K562 treated with DMSO at 1 percent for 48 hours (cell line): ENCODE data around the gene KCNJ8. TPM values are rescaled to one million over a fixed set of nuclear protein-coding genes. Genes with fewer than 3 reads are reported as not detected.

Source experiments
- total RNA-seq: library from RNA; unstranded; fragments of 300-600 nt; gene quantifications from 2 replicates; pipeline ENCODE4 v1.2.3, GENCODE V29; 2022; ENCODE audit warnings: low replicate concordance; ENCODE audit errors: extremely low read depth

Gene KCNJ8
- total RNA-seq = not detected in 2 replicates

DNA sequence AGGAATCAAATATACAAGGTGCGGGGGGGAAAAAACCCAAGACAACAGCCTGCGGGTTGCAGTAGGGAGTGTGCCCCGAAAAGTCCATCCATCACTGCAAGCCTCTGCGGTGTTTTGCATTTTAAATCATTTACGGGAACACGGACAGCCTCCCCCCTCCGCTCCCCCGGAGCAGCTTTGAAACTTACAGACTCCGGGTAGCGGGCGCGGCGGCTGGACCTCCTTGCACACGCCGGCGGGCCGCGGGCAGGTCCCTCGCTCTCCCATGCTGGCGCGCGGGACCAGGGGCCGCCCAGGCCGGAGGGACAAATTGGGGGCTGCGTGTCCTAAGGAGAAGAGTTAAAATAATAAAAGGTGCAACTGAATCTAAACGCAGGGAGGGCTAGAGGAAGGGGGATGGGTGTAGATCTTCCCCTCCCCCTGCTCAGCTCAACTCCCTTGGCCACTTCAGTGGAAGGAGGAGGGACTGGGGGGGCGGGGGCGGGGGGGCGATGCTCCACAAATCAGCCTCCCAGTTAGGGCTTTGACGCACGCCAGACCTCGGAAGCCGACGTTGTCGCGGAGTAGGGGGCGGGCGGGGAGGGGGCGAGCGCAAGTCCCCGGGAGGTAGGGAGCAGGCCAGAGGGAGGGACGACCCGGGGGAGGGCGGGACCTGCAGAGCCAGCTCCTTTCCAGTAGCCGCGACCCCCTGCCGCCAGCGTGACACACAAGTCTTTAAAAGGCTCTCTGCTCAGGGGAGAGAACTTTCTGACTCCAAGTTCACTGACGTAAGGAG lies at the start of gene KCNJ8:
Gene KCNJ8 (minus strand): TSS at position 349 of the 775 bp plus-strand sequence. CDS start 1,090 bp downstream, outside the sequence.

Other genes with a start within 250 kb of the KCNJ8 start
- not detected in 2 replicates for gene SPX, start 248.4 kb downstream of the KCNJ8 start, total RNA-seq
- gene GYS2, start 169.9 kb downstream of the KCNJ8 start, total RNA-seq = not detected in 2 replicates
- gene LDHB, start 116.9 kb downstream of the KCNJ8 start, total RNA-seq = not detected in 2 replicates
- not detected in 2 replicates for gene ABCC9, start 166.7 kb upstream of the KCNJ8 start, total RNA-seq